GM12892 (cell line): Measurements from ENCODE around the gene TEKT5.

ENCODE experiments used
- POLR2AphosphoS5 ChIP-seq: IDR thresholded peaks from 2 replicates; pipeline ENCODE4 v1.6.1; 2011; ENCODE audit warnings: low read depth, low read length, control low read depth
- TAF1 ChIP-seq: IDR thresholded peaks from 2 replicates; pipeline ENCODE4 v1.6.1; 2011; ENCODE audit warnings: low read depth, mild to moderate bottlenecking, control low read depth, low read length, borderline replicate concordance

DNA sequence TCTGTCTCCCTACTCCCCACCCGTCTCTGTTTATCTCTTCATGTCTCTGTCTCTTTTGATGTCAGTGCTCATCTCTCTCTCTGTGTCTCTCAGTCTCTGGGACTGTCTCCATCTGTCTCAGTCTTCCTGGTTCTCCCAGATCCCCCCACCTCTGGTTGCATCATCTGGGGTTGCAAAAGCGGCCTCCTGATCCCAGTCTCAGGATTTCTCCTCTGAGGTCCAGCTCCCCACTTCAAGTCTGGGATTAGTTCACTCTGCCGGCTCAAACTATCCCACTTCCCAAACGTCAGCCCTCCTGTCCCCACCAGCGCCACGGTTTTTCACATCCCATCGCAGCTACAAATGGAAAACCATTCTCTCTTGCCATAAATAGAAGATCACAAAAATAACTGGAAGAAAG, 9.0 kb downstream of the TEKT5 start:
- no peak for TF ChIP-seq POLR2AphosphoS5
- no peak for TF ChIP-seq TAF1
